Measurements from ENCODE around the gene HNRNPH2. TPM values are rescaled to one million over a fixed set of nuclear protein-coding genes. Genes with fewer than 3 reads are reported as not detected.

HNRNPH2 gene
- total and polyA plus RNA-seq, 7 experiments from 2014 or later: 32.1 to 103 (median 43.4) TPM

DNA sequence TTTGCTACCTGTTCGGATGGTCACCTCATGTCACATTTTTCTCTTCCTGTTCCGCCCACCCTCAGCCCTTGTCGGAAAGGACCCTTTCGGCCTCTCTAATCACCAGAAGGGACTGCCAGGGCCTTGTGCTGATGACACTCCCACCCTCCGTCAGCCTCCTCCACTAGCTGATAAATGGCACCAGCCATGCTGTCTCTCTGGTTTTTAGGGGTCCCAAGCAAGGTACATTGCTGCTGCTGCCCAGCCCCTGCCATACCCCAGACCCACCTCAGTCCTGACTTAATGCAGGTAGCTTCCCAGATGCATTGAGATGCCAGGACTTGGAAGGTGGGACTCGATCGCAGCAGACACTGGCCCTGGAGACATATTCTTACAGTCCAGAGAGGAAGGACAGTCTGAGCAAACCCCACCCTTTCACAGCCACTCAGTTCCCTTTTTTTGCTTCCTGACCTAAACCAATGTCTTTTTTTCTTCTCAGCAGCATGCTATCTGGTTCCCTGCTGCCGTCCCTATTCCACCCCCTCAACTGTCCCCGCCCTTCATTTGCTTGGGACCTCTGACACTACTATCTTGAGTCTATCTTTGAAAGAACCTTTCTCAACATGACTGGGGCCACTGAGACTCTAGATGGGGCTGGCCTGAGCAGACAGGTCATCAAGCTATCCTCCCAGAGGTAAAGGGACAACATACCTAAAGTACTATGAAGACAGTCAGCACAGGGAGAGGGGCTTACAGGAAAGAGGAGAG, 22.1 kb upstream of the HNRNPH2 start, which contains the start of gene BTK:
Gene BTK (minus strand): TSS at position 397 of the 747 bp plus-strand sequence. CDS start 10,907 bp downstream, outside the sequence.
- Mint-ChIP-seq H3K4me1 (peaks cover 0 to 7% (median 3%) of the 10 kb centered on the region in 7 donors), H3K4me3 (peak within 1 kb of the TSS in 1 of 10 donors; percentile 18), H3K27me3 (no peaks in the 10 kb centered on the region), H3K9me3 (peaks cover 0 to 1% (median 0%) of the 10 kb centered on the region in 11 donors), H3K27ac (no peak within 1 kb of the TSS), H3K36me3 (no peaks in the 10 kb centered on the region)
- Histone ChIP-seq H3K9me3 (ENCODE audit: control insufficient read depth in 2 of 3, low read length in 3 of 3) (no peaks in the 10 kb centered on the region), H3K4me1 (ENCODE audit: control insufficient read depth in 2 of 2, insufficient read depth in 2 of 2, low read length in 2 of 2) (peaks cover 0 to 5% of the 10 kb centered on the region in 2 donors), H3K27me3 (ENCODE audit: control insufficient read depth in 2 of 2, insufficient read depth in 2 of 2, low read length in 2 of 2) (no peaks in the 10 kb centered on the region), H3K4me3 (ENCODE audit: low read length) (no peak within 1 kb of the TSS), H3K27ac (ENCODE audit: low read depth, low read length) (no peak within 1 kb of the TSS), H3K36me3 (ENCODE audit: control insufficient read depth in 2 of 3, insufficient read depth in 3 of 3, low read length in 3 of 3) (no peaks in the 10 kb centered on the region)
- CTCF ChIA-PET: no interaction called here
- POLR2A ChIA-PET: no interaction called here
- intact Hi-C loops (cut with micrococcal nuclease): no loop called here
- no peak for DNase-seq
- ATAC-seq: peak; percentile 43

DNA sequence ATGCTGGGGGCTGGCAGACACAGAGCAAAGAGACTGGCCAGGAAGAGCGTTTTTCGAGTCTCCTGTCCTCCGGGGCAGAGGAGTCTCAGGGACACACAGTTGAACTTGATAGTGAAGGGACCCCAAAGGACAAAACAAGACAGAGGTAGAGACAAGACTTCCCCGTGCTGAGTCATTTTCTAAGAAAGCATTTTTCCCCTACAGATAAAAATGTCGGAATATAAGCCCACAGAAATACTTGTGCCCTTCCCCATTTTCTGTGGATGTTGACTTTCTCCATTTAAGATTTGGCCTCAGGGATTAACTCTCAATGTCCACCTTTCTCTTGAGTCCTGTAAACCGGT, 21.5 kb upstream of the HNRNPH2 start:
- H3K36me3 Mint-ChIP-seq: peaks cover 0 to 5% (median 0%) of the 10 kb centered on the region in 5 donors
- intact Hi-C loops (cut with micrococcal nuclease): no loop called here
- ATAC-seq (no peak), DNase-seq (no peak)
- H3K9me3 Mint-ChIP-seq: peaks cover 0 to 1% (median 0%) of the 10 kb centered on the region in 11 donors
- Histone ChIP-seq H3K4me3 (ENCODE audit: low read length) (no peak overlapping the region), H3K9me3 (ENCODE audit: control insufficient read depth in 2 of 3, low read length in 3 of 3) (no peaks in the 10 kb centered on the region), H3K4me1 (ENCODE audit: control insufficient read depth in 2 of 2, insufficient read depth in 2 of 2, low read length in 2 of 2) (peaks cover 0 to 5% of the 10 kb centered on the region in 2 donors), H3K27me3 (ENCODE audit: control insufficient read depth in 2 of 2, insufficient read depth in 2 of 2, low read length in 2 of 2) (no peaks in the 10 kb centered on the region), H3K36me3 (ENCODE audit: control insufficient read depth in 2 of 3, insufficient read depth in 3 of 3, low read length in 3 of 3) (no peaks in the 10 kb centered on the region), H3K27ac (ENCODE audit: low read depth, low read length) (no peak overlapping the region)
- H3K27ac Mint-ChIP-seq: no peak overlapping the region
- POLR2A ChIA-PET: no interaction called here
- CTCF ChIA-PET: no interaction called here
- H3K4me1 Mint-ChIP-seq: peaks cover 0 to 13% (median 7%) of the 10 kb centered on the region in 7 donors
- no peak overlapping the region for H3K4me3 Mint-ChIP-seq
- H3K27me3 Mint-ChIP-seq: no peaks in the 10 kb centered on the region

DNA sequence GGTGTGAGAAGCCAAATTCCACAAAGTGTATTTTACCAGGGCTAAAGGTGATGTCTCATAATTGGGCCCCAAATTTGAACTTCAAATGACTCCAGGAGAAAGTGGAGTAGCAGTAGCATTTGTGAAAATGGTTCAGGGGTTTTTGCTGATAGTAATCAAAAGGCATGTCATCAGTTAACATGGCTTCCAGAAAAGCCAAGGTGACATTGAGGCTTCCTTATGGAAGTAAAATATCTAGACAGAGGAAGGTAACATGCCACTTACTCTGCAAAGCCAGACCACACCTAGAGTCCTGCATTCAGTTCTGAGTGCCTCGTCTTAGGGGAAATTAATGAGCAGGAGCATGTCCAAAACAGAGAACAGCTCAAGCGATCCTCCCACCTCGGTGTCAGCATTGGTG, 19.4 kb upstream of the HNRNPH2 start:
- Mint-ChIP-seq H3K27ac (no peak overlapping the region), H3K36me3 (peaks cover 0 to 21% (median 0%) of the 10 kb centered on the region in 5 donors), H3K9me3 (peaks cover 0 to 1% (median 0%) of the 10 kb centered on the region in 11 donors), H3K27me3 (no peaks in the 10 kb centered on the region), H3K4me1 (peaks cover 0 to 28% (median 15%) of the 10 kb centered on the region in 7 donors), H3K4me3 (no peak overlapping the region)
- CTCF ChIA-PET: interaction anchor here (1.2 kb wide), 1 partner anchor 27 kb away, joined by 5 read pairs; no protein-coding TSS in a partner anchor
- ATAC-seq (no peak), DNase-seq (no peak)
- H3K4me3 ChIP-seq (ENCODE audit: low read length): no peak overlapping the region
- no peaks in the 10 kb centered on the region for H3K9me3 ChIP-seq (ENCODE audit: control insufficient read depth in 2 of 3, low read length in 3 of 3)
- H3K27ac ChIP-seq (ENCODE audit: low read depth, low read length): no peak overlapping the region
- intact Hi-C loops (cut with micrococcal nuclease): no loop called here
- POLR2A ChIA-PET: no interaction called here
- no peaks in the 10 kb centered on the region for H3K27me3 ChIP-seq (ENCODE audit: control insufficient read depth in 2 of 2, insufficient read depth in 2 of 2, low read length in 2 of 2)
- peaks cover 0 to 3% (median 0%) of the 10 kb centered on the region in 3 experiments for H3K36me3 ChIP-seq (ENCODE audit: control insufficient read depth in 2 of 3, insufficient read depth in 3 of 3, low read length in 3 of 3)
- peaks cover 4 to 5% of the 10 kb centered on the region in 2 donors for H3K4me1 ChIP-seq (ENCODE audit: control insufficient read depth in 2 of 2, insufficient read depth in 2 of 2, low read length in 2 of 2)

DNA sequence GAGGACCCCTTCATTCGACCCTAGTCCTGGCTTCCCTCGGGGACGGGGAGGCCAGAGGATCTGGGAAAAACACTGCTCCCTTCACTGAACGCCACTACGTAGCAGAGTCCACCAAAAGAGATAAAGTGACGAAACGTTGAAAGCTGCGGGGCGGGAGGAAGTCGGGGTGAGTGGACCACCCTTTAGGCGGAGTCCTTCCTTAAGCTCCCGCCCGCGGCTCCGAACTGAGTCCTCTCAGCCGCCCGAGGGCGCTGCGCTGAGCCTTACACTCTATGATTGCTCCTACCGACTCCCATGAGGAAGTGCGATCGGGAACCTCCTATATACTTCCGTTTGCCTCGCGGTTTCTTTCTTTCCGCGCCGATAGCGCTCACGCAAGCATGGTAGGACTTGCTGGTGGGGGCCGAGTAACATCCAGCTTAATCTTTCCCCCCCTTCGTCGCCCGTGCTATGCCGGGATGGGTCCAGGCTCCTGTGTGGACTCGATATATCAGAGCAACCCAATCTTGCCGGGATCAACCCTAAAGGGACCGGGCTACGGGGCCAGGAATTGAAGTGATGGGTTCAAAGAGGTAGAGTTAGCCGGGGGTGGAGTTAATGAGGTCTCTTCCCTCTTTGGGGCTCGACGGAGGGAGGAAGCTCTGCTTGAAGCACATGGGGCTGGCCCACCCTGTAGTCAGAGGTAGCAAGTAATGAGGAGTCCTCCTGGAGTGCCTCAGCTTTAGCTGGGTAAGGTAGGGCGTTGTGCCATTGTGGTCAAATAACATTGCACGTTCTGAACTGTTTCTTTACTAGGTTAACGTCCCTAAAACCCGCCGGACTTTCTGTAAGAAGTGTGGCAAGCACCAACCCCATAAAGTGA, 17.1 kb upstream of the HNRNPH2 start, which contains the start of gene RPL36A:
Gene RPL36A (plus strand): TSS at position 348 of the 862 bp plus-strand sequence. CDS start 33 bp downstream, at position 381.
- no peaks in the 10 kb centered on the region for H3K9me3 ChIP-seq (ENCODE audit: control insufficient read depth in 2 of 3, low read length in 3 of 3)
- Mint-ChIP-seq H3K4me3 (peak within 1 kb of the TSS; percentile 81 to 96 (median 90)), H3K27me3 (no peaks in the 10 kb centered on the region), H3K9me3 (peaks cover 0 to 1% (median 0%) of the 10 kb centered on the region in 11 donors), H3K36me3 (peaks cover 0 to 29% (median 0%) of the 10 kb centered on the region in 5 donors), H3K4me1 (peaks cover 0 to 35% (median 18%) of the 10 kb centered on the region in 7 donors), H3K27ac (peak within 1 kb of the TSS; percentile 80 to 97 (median 94))
- H3K4me1 ChIP-seq (ENCODE audit: control insufficient read depth in 2 of 2, insufficient read depth in 2 of 2, low read length in 2 of 2): peaks cover 4 to 5% of the 10 kb centered on the region in 2 donors
- H3K36me3 ChIP-seq (ENCODE audit: control insufficient read depth in 2 of 3, insufficient read depth in 3 of 3, low read length in 3 of 3): peaks cover 0 to 3% (median 0%) of the 10 kb centered on the region in 3 experiments
- ChIA-PET CTCF (interaction anchor here (0.5 to 1.4 kb wide), 3 partner anchors 27 to 406 kb away, joined by 3 to 4 read pairs (median 3); no protein-coding TSS in a partner anchor), POLR2A (interaction anchor here (0.9 to 1.4 kb wide), 6 partner anchors 10 to 541 kb away, joined by 3 to 7 read pairs (median 4); partner anchors contain the start of genes GLA, HNRNPH2 and ZMAT1)
- no peaks in the 10 kb centered on the region for H3K27me3 ChIP-seq (ENCODE audit: control insufficient read depth in 2 of 2, insufficient read depth in 2 of 2, low read length in 2 of 2)
- ATAC-seq (peak; percentile 97), DNase-seq (peak; percentile 41 to 75 (median 66))
- peak within 1 kb of the TSS; percentile 66 for H3K4me3 ChIP-seq (ENCODE audit: low read length)
- intact Hi-C loops (cut with micrococcal nuclease): loop anchor here (1.0 to 5.0 kb wide), 7 partner anchors 17 to 754 kb away; partner anchors contain the start of genes HNRNPH2 (in 2 of the 2), TIMM8A (in 2 of the 2), CENPI (in 1 of the 2) and CSTF2 (in 1 of the 2)
- peak within 1 kb of the TSS; percentile 80 for H3K27ac ChIP-seq (ENCODE audit: low read depth, low read length)

DNA sequence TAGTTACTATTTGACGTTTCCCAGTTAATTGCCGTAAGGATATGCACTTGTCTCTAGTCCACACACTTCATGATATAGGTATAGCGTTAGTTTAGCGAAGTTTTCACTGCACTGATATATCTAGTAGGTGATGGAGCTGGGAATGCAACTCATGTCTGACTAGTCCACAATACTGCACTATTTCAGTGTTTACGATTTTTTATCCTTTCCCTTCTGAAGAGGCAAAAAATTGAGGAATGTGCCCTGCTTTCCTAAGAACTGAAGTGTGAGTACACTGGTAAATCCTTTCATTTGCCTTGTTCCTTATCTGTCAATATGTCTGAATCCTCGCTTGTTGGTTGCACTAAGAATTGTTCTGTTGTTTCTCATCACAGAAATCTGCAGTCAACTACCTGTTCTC, 16.2 kb upstream of the HNRNPH2 start:
- CTCF ChIA-PET: no interaction called here
- H3K36me3 ChIP-seq (ENCODE audit: control insufficient read depth in 2 of 3, insufficient read depth in 3 of 3, low read length in 3 of 3): peaks cover 0 to 3% (median 0%) of the 10 kb centered on the region in 3 experiments
- peak overlapping the region; percentile 81 to 96 (median 90) for H3K4me3 Mint-ChIP-seq
- peaks cover 0 to 32% (median 18%) of the 10 kb centered on the region in 7 donors for H3K4me1 Mint-ChIP-seq
- H3K27ac Mint-ChIP-seq: peak overlapping the region; percentile 80 to 97 (median 94)
- POLR2A ChIA-PET: interaction anchor here (1.0 kb wide), 1 partner anchor 15 kb away, joined by 3 read pairs; the partner anchor contains the start of gene GLA
- H3K36me3 Mint-ChIP-seq: peaks cover 0 to 29% (median 0%) of the 10 kb centered on the region in 5 donors
- DNase-seq (no peak), ATAC-seq (no peak)
- H3K27me3 Mint-ChIP-seq: no peaks in the 10 kb centered on the region
- peak overlapping the region; percentile 80 for H3K27ac ChIP-seq (ENCODE audit: low read depth, low read length)
- H3K4me3 ChIP-seq (ENCODE audit: low read length): peak overlapping the region; percentile 66
- no peaks in the 10 kb centered on the region for H3K9me3 ChIP-seq (ENCODE audit: control insufficient read depth in 2 of 3, low read length in 3 of 3)
- no peaks in the 10 kb centered on the region for H3K9me3 Mint-ChIP-seq
- no peaks in the 10 kb centered on the region for H3K27me3 ChIP-seq (ENCODE audit: control insufficient read depth in 2 of 2, insufficient read depth in 2 of 2, low read length in 2 of 2)
- intact Hi-C loops (cut with micrococcal nuclease): loop anchor here in 1 of 2 donors (2.0 to 5.0 kb wide), 3 partner anchors 295 to 755 kb away; partner anchors contain the start of genes CENPI, CSTF2 and TSPAN6
- peaks cover 4 to 5% of the 10 kb centered on the region in 2 donors for H3K4me1 ChIP-seq (ENCODE audit: control insufficient read depth in 2 of 2, insufficient read depth in 2 of 2, low read length in 2 of 2)
